GM19468 (cell line): ENCODE measurements around the gene CDKN2AIP.
"Not testable (repeated sequence)": the region's sequence is repeated elsewhere in the genome, so short reads cannot be mapped to it uniquely, and the experiment has no call there.

ENCODE experiments used
- ATAC-seq: cut with Tn5 transposase; IDR thresholded peaks from one replicate; pipeline ENCODE4 v1.9.1; 2021; ENCODE audit warnings: mild to moderate bottlenecking, moderate library complexity, moderate number of reproducible peaks; ENCODE audit not compliant: unreplicated experiment; ENCODE audit errors: extremely low read depth

Gene CDKN2AIP

DNA sequence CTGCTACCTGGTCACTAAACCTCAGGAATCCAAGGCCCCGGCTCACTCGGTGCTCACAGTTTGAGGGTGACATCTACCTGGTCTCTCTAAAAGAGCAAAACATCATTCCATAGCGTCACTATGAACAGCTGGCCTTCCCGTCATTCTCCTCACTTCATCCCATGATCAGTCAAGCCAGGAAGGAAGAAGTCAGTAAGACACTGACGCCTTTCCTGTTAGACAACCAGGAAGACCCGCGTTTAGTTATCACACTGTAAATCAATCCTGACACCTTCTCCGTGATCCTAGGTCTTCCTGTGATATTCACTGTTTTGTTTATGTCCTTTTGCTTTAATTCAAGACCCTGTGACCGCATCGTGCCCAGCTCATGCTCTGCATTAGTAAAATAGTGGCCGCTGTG lies 31.6 kb upstream of the CDKN2AIP start:
- ATAC-seq: no peak

DNA sequence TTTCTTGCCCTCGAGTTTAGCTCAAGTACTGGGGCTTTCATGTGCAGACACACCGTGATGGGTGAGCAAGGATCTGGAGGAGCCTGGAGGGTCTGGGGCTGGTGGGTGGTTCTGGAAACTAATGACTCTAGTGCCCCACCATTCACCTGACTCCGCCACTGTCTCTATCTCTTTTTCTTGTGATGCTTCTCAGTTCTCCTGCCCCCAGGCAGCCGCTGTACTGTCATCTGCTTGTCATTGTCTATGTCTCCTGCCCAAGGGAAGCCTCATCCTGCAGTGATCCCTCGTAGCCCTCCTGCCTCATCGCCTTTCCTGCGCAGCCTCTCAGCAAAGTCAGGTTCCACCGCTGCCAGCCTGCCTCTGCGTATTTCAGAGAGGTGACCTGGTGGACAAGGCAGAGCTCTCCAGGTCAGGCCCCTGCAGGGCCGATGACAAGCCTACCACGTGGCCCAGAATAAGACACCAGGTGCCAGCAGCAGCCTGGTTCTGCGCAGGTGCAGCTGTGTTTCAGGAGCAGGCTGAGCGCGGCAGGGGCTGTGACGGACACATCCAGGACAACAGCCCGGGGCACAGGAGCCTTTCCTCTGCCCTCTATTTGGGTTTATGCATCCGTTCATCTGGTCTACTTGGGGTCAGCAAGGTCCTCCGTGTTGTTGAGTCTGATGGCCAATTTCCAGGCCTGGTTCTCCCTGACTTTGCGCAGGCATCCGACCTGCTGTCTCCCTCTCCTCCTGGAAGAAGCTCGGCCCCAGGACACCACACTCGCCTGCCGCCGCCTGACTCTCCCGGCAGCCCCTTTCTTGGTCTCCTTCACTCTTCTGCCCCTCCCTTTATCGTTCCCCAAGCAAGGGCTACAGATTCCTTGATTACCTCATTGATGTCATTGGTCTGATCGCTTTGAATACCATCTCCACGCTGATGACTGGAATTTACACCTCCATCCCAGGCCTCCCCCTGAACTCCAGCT lies 30.9 kb upstream of the CDKN2AIP start:
- ATAC-seq: no peak

DNA sequence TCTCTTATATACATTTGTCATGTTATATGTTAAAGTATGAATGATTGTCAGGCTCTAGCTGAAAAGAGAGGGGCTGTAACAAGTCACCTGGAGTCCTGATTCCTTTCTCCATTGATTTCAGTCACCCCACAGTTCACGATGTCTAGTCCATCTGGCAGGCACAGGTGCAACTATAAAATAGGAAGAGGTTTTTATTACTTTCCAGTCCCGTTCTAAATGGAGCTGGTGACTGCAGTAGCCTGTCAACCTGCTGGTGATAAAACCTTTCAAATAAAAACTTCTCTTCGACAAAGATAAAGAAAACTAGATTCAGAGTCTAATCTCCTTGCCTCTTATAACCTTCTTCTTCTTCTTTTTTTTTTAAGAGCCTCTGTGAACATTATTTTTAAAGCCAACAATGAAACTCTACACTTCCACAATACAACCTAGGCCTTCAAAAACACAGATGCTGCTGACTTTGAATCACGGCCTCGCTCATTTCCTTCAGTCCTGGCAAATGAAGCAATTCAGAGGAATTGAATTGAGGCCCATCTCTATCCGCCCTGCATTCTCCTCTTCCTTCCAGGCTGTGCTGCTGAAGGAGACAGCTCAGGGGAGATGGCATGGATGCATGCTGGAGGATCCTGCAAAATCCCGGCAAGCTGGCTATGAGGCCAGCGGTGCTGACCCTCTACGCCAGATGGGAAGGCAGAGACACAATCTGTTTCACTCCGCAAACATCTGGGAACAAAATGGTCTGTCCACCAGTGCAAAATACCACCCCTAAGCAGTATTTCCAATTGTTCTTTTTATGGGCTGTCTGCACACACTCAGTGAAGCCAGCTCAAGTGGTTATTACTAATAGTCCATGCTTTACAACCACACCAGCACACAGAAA lies 27.3 kb upstream of the CDKN2AIP start:
- ATAC-seq: no peak

DNA sequence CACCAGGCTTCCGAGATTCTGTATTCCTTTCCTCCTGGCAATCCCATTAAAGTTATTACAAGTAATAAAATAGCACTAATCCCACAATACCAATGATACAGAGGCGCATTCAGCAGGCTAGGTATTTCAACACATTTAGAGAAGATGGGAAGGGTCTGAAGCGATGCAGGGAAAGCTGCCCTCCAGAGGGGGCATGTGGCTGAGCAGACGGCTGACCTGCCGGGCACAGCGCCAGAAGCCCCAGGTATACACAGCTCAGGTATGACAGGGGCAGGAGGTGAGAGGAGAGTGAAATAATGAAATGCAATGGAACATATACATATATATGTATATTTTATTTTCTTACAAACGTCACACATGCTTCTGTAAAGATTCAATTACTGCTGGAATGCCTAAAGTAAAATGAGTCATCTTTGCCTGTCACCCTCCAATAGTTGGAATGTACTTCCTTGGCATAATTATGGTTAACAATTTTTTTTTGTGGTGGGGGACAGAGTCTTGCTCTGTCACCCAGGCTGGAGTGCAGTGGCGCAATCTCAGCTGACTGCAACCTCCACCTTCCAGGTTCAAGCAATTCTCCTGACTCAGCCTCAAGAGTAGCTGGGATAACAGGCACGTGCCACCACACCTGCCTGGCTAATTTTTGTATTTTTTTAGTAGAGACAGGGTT lies 21.3 kb upstream of the CDKN2AIP start:
- ATAC-seq: no peak

DNA sequence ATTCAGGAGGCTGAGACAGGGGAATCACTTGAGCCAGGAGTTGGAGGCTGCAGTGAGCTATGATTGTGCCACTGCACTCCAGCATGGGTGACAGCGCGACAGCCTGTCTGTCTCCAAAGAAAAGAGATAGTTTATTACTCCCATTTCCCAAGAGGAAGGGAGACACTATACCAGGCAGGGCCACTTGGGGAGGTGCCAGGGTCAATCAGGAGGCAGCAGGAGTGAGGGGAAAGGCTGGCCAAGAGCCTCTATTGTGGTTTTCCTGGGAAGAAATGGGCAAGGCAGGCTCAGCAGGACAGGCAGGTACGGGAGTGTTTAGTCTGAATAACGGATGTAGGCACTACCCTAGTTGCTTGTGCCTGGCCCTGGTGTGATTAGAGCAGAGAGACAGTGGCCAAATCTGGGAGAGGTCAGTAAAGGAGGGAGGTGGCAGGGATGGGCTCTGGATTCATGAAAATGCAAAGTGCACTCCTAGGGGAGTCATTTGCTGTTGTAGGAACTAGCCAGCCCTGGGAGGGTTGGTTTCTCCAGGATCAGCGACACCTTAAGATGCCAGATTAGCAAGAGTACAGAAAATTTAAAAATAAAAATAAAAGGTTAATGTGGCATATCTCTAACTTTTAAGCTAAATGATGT lies 20.2 kb upstream of the CDKN2AIP start:
- ATAC-seq: no peak

DNA sequence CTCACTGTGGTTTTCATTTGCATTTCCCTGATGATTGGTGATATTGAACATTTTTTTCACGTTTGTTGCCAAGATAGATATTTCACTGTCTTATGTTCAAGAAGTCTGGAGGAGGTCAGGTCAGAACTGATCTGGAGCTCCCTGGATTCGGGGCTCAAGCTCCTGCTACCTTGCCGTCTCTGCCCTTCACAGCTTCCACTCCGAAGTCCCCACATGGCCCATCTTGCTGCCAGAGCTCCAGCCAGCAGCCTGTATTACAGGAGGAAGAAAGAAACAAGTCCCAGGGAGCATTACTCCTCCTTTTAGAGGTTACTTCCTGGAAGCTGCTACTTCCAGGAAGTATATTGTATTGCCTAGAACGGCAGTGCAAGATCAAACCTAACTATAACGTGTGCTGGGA lies 17.9 kb upstream of the CDKN2AIP start:
- ATAC-seq: no peak

DNA sequence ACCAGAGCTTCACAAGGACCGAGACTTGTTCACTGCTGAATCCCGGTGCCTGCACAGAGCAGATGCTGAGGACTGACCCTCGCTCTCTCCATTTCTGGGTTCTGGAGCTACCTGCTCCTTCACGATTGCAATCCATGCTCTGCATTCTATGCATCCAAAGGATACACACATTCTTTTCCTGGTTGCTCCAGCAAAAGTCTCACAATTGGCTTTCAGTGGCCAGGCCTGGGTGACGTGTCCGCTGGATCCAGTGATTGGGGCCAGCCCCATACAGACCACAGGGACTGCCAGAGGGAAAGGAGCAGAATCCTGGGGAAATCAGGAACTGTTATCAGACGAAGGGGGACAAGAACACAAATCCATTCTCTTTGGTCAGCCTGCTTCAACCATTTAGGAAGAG lies 14.9 kb upstream of the CDKN2AIP start:
- ATAC-seq: no peak

DNA sequence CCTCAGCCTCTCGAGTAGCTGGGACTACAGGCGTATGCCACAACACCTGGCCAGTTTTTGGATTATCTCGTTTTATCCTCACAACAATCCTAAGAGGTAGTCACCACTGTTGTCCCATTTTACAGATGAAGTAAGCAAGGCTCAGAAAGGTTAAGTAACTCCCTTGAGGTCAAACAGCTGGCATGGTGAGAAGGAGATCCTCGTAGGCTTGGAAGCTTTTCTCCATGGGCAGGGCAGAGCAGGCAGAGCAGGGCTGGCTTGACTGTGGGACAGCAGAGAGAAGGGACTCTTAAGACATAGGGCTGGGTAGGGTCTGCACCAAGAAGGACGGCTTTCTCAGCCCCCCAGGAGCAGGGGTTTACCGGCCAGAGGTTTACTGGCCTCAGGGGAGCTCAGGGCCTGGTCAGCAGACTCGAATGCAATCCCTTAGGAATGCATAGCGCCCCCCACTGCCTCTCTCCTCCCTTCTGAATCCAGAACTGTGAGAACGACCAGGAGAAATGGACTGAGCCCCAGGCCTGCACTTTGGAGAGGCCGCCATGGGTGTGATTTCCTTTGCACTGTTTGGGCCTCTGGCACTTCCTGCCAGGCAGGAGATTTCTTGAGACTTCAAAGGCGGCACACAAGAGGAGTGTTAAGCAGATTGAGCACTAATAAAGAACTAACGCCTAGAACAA lies 14.0 kb upstream of the CDKN2AIP start:
- ATAC-seq: no peak

DNA sequence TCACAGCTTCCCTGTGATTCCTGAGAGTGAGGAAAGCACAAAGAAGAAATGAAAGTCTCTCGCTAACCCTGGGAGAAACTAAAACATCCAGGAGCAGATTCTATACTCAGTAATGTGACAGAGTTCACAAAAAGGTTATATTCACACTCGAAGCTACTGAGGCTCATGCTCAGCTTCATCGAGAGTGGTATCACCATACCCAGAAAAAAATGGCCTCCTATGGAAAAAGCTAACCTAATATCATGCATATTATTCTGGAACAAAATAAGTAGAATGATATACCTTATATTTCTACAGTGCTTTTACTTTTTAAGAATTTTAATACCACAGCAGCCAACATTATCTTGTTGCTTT lies 13.5 kb upstream of the CDKN2AIP start:
- no peak for ATAC-seq

DNA sequence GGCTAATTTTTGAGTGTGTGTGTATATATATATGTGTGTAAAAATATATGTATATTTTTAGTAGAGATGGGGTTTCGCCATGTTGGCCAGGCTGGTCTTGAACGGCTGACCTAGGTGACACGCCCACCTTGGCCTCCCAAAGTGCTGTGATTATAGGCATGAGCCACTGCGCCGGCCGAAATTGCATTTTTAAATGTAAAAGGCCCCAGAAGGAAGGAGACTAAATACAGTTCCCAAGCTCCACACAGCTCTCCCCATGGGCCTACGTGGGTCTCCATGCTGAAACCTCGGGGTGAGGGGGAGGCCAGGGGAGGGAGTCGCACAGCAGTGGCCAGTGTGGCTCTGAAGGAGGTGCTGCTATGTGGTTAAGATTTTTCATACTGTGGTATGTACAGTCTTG lies 12.8 kb upstream of the CDKN2AIP start:
- no peak for ATAC-seq

DNA sequence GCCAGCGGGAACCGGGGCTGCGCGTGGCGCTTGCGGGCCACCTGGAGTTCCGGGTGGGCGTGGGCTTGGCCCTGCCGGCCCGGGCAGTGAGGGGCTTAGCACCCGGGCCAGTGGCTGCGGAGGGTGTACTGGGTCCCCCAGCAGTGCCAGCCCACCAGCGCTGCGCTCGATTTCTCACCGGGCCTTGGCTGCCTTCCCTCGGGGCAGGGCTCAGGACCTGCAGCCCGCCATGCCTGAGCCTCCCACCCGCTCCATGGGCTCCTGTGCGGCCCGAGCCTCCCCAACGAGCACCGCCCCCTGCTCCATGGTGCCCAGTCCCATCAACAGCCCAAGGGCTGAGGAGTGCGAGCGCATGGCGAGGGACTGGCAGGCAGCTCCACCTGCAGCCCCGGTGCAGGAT lies 11.3 kb upstream of the CDKN2AIP start:
- ATAC-seq: not testable (repeated sequence)

DNA sequence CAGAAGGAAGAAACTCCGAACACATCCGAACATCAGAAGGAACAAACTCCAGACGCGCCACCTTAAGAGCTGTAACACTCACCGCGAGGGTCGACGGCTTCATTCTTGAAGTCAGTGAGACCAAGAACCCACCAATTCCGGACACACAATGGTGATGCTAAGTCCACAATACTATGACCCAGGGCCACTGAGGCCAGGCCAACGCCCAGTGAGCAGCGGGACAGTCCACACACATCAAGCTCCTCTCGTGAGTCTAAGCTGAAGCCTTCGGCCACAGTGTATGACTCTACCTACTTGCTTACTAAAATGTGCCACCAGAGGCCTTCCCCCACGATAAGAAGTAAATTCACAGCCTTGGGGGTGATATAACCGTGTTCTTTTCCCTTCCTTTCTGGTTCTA lies 10.2 kb upstream of the CDKN2AIP start:
- no peak for ATAC-seq

DNA sequence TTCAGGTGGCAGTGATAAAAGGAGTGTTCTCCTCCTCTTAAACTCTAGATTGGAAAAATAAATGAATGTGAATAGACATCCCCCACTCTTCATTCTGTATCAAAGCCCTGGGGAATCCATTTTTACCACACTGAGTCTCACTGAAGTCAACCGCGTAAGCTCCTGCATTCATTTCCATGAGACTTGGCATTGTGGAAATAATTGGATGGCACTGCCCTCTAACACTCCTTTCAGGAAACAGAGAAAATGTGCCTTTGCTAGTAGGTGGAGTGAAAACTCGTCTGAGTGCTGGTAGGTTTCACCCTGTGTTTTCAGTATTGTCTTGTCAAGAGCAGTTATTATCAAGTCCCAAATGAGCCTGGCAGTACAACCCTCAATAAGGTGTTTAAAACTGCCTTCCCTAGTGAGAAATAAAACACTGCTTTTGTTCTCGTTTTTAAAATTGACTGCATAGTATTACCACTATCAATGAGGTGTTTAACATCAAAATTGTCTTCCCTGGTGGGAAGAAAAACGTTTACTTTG lies 9.7 kb upstream of the CDKN2AIP start:
- ATAC-seq: no peak

DNA sequence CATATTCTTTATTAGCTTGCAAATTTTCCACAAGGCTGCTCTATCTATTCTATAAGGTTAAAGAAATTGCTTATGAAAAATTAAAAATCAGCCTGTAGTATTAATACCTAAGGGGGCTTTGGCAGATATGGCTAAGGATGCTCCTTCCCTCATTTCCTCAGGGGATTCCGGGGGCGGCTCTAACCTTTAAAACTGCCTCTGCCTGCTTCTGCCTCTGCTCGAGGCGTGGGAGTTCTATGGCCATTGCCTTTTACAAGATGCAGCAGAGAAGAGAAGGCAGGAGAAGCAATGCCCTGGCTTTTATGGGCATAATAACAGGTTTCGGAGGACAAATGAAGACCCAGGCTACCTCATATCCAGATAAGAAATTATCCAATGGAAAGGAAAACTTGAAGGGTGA lies 8.6 kb upstream of the CDKN2AIP start:
- no peak for ATAC-seq

DNA sequence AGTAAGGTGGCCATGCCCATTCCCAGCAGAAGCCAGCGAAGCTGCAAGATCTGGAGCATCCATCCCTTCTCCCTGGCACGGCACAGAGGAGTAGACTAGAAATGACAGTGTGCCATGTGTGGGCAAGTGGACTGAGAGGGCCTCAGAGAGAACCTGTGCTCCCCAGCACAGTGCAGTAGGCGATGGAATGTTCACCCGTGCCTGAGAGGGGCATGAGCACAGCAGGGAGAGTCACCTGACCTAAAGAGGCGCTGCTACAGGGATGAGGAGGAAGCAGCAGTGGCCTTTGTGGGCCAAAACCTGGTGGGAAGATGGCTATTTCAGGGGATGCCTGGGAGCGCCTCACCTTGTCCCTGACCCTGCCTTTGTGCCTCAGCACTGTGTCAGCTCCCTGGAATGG lies 8.0 kb upstream of the CDKN2AIP start:
- no peak for ATAC-seq

DNA sequence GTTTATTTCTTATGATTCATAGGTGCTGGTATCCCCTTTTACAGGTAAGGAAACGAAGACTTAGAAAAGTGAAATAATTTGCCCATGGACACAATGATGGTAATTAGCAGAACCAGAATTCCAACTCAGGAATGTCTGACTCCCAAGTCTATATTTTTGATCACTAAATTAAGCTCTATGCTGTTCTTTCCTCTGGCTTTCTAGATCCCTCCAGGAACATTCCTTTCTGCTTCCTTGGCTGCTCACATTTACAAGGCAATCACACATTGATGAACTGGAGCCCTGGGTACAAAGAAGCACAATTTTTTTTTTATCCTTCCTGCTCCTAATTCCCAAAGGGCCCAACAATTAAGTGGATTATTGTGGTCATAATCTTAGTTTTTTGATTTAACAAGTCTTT lies 7.0 kb upstream of the CDKN2AIP start:
- ATAC-seq: no peak

DNA sequence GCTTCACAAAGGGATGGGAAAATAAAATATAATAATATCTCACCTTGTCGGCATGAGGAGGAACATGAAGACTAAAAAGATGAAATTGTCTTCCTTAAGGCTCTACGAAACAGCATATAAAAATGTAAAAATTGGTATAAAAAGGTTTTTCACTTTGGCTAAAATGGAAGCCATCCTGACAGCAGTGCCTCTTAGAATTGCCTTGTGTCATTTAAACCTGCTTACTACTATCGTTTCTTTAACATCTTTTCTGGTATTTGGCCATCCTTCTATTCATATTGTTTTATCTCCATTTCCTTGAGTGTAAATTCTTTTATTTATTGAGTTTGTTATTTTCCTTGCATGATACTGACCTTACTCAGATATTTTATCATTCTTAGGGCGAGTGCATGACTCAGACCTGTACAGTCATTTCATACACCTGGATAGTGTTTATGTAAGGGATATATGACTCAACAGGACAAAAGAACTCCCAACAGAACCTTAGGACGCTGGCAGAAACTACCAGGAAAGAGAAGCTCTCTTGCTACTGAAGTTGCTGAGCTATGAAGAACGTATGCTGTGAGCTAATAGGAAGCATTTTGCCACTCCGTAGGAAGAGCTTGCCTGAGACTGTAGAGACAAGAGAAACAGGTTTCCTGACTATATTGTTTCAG lies 5.8 kb upstream of the CDKN2AIP start:
- no peak for ATAC-seq

DNA sequence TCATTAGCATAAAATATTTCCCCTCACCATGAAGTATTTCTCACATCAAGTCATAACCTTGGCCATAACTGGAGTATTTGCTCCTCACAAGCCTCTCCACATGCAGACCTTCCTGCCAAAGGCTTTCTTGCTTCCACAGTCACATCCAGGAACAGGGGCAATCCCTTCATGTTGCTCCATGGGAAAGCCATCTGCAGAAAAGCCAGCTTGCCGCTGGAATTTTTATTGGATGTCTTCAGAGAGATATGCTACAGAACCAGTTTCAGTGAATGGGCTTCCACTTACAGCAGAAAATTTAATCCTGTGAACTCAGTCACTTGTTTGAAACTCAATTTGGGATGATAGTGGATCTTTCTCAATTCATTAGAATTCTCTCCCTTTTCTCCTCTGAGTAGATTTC lies 3.2 kb upstream of the CDKN2AIP start:
- no peak for ATAC-seq

DNA sequence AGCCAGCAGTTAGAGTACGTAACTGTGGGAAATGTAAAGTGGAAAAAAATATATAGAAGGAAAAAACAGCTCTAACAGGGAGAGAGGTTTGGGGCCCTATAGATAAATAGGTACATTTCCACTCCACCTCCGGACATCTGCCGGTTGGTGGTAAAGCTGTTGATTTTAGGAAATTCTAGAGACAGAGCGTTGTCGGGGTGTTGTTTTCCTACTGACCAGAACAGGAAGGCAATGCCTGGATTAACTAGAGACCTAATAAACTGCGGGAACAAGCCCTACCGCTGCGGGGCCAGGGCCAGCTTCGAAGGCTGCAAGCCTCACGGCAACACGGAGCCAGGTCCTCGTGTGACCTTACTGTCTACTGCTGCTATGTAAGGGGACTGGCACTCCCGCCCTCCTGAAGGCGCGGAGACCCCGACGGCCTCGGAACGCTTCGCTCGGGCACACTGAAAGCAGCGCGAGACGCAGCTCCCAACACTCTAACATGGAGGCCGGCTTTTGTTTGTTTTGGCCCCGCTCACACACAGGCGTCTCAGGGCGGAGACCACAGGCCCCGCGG lies 702 bp upstream of the CDKN2AIP start:
- peak; percentile 0 for ATAC-seq
